NCI-H1436 treated with DMSO at 0.1 percent for 48 hours (cell line): ENCODE results near the gene LGALS1.

ENCODE experiments used
- DNase-seq: peaks from one replicate; lab custom pipeline; 2025; lab: John Stamatoyannopoulos, UW

Gene LGALS1

DNA sequence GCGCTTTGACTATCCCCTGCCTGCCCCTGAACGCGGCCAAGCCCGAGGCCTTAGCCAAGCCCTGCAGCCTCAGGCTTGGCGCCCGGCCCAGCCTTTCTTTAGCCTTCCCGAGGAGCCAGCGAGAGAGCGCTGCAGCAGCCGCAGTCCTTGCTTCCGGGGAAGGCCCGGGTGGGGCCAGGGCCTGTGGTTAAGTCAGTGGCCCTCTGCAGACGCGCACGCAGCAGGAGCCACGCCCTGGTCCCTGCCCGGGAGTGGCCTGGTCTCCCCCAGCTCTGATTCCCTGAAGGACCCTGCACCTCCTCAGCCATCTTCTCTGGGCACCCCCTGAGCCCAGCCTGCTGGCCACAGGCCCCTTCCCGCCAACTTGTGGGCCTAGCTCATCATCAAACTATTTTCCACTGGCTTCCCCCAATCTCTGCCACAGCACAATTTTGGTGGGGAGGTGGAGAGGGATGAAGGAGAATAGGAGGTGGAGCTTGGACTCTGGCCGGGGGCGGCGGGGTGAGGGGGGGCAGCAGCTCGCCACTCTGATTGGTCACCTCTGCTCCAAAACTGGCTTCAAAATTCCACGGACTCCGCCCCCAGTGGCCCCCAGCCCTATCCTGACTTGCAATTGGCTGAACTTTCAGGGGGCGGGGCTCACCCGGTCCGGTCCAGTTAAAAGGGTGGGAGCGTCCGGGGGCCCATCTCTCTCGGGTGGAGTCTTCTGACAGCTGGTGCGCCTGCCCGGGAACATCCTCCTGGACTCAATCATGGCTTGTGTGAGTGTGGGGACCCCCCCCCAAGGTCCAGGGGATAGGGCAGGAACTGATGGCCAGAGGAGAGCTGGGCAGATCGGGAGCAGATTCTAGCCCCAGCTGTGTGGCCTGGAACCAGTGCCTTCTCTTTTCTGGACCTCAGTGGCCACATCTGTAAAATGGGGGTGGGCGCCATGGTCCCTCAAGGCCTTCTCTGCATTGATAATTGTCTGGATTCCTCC lies at the start of gene LGALS1:
LGALS1 (plus strand) TSS at position 686 of the 979 bp plus-strand sequence; CDS start at position 753, 67 bp downstream.
- DNase-seq: no peak

DNA sequence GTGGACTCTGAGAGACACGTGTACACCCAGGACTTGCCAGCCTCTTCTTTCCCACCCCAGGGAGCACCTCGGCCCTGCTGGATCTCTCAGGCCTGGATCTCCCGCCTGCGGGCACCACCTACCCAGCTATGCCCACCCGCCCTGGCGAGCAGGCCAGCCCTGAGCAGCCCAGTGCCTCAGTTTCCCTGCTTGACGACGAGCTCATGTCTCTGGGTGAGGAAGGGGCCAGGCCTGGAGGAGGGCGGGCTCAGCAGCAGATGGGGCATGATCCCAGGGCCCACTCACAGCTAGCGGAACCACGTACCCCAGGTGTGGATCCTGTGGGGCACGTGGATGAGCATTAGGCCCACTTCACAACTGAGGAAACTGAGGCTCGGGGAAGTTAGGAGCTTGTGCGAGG lies 49.7 kb upstream of the LGALS1 start:
- DNase-seq: no peak

DNA sequence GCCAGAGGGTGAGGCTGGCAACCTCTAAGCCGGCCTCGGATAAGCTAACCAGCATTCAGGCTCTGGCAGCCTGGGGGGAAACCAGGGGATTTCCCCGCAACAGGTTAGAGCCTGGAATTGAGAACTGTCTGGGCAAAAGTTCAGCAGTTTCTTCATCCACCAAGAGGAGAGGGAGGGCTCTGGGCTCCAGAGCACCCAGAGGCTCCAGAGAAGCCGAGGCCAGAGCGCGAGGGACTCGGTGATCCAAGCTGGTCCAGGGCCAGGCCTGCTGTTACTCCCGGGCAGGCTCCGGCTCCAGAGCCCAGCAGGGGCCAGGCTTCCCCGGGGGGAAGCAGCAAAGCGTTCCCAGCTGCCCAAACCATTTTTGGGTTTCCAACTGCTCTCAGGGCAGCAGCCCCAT lies 49.3 kb upstream of the LGALS1 start:
- DNase-seq: no peak

DNA sequence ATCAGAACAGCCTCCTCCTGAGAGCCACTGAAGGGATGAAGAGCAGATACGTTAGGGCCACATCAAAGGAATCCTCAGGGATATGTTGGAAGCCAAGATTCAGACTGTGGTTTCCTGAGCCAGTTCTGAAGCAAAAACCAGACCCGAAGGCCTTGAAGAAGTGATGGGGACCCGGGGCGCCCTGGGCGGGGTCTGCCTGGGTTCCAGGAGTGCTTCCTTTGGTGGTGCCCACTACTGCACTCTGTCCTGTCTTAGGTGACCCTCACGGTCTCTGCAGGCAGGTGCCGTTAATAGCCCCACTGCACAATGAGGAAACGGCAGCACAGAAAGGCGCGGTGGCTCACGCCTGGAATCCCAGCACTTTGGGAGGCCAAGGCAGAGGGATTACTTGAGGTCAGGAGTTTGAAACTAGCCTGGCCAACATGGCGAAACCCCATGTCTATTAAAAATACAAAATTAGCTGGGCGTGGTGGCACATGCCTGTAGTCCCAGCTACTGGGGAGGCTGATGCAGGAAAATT lies 48.8 kb upstream of the LGALS1 start:
- no peak for DNase-seq

DNA sequence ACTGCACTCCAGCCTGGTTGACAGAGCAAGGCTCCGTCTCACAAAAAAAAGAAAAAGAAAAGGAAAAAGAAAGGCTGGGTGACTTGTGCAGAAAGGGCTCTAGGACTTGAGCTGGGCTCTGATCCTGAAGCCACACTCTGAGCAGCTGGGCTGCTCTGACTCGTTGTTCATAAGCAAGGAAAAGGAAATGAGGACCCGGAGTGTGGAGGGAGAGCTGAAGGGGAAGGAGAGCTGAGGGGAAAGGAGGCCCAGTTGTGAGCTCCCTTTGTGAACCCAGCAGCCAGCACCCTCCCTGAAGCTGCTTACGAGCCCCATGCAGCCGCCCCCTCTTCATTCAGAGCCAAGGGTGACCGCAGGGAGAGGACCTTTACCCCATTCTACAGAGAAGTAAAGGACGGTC lies 48.3 kb upstream of the LGALS1 start:
- DNase-seq: no peak

DNA sequence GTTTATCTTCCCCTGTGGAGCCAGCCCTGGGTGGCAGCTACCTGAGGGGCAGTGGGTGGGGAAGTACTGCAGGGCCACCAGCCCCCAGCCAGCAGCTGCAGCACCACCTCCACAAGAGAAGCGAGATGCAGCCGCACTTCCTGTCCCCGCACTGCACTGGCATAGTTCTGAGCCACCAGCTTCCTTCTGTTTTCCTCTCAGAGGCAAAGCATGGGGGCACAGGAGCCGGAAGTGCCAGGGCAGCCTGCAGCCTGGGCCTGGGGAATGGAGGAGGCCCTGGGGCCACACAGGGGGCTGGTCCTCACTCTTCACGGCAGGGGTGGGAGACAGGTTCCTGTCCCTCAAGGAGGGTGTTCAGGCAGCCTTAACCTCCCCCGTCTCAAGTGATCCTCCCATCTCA lies 47.9 kb upstream of the LGALS1 start:
- DNase-seq: no peak

DNA sequence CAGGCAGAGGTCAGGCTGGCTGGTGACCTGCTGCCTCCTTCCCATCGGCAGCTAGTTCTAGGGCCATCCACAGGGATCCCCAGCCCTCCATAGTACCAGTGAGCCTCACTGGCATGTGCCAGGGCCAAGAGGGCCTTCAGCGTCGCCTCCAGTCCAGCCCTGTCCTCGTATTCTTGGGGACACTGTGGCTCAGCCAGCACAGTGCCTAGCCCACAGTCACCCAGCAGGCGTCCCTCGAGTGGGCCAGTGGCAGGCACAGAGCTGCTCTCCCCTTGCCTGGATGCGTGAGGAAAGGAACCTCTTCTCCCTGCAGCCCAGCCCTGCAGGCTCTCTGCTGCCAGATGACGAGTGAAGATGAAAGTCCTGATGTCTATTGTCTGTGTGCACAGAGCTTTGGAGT lies 46.6 kb upstream of the LGALS1 start:
- DNase-seq: no peak

DNA sequence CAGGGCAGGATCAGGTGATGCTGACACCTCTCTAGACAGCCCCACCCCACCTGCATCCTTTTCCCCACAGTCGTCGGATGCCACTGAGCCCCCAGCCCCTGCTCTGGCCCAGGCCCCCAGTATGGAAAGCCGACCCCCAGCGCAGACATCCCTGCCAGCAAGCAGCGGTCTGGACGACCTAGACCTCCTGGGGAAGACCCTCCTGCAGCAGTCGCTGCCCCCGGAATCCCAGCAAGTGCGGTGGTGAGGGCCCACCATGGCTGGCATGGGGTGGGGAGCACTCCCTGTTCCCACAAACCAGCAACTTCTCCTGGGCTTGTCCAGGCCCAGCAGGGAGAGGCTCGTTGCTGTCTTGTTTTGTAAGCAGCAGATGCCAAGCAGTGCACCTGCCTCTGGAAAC lies 45.5 kb upstream of the LGALS1 start:
- DNase-seq: no peak

DNA sequence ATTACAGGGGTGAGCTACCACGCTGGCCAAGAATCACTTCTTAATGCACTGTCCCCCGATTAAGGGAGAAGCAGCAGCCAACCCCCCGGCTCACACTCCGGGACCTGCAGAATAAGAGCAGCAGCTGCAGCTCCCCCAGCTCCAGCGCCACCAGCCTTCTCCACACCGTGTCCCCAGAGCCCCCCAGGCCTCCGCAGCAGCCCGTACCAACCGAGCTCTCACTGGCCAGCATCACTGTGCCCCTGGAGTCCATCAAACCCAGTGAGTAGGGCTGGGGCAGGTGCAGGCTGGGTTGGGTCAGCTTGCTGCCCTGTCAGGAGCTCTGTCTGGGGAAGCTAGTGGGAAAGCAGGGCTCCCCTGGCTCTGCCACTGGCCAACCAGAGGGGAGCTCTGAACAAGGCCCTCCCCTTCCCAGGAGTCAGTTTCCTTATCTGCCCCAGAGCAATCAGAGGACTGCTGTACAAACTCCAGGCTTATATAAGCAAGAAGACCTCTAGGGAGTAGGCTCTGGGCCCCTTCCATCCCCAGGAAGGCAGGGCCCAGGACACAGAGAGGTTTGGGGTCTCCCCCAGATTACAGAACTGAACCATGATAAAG lies 44.5 kb upstream of the LGALS1 start:
- no peak for DNase-seq

DNA sequence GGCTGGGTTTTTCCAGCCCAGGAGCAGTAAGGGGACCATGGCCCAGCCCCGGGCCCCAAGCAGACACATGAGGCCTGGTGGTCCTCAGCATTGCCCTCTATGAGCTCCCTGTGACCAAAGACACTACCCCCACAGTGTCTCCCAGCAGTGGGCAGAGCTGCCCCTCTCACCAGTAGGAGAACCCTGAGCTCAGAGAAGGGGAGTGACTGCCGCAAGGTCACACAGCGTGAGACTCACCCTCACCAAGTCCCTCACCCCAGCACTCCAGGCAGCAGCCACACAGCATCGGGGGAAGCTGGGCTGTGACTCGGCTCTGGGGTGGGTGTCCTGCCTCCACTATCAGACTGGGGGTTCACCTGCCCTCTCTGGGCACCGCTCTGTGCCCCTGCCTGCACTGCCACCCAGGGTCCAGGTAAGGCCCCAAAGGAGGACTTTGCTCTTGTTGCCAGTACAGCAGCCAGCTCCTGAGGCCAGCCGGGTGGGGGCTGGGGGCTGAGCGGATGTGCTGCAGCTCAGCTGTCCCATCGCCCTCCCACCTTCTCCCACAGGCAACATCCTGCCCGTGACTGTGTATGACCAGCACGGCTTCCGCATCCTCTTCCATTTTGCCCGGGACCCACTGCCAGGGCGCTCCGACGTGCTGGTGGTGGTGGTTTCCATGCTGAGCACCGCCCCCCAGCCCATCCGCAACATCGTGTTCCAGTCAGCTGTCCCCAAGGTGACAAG lies 43.8 kb upstream of the LGALS1 start:
- DNase-seq: no peak

DNA sequence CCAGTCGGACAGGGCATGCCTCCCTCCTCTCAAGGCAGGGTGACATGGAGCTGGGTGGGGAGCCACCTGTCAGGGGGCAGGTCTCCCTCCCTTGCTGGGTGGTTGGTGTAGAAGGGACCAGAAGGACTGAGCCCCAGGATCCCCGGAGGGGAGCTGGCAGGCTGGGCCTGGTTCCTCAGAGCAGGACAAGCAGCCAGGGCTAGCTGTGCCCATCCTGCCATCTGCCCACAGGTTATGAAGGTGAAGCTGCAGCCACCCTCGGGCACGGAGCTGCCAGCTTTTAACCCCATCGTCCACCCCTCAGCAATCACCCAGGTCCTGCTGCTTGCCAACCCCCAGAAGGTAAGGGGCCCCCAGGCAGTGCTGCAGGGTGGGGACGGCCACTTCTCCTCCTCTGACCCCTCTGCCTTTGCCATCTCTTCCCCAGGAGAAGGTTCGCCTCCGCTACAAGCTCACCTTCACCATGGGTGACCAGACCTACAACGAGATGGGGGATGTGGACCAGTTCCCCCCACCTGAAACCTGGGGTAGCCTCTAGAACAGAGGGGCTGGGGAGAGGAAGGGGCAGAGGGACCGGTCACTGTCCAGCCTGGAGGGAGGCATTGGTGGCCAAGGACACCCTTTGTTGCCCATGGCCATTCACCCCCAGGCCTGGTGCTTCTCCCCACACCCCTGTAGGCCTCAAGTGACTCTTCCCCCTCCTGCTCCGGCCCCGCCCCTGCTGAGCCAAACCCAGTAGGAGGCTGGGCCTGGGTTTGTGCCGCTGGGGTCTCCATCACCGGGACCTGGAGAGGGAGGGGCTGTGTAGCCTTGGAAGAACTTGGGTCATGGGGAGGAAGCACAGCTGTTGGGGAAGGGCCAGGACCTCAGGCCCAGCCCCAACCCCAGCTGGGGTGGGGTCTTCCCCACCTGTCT lies 43.0 kb upstream of the LGALS1 start:
- DNase-seq: no peak

DNA sequence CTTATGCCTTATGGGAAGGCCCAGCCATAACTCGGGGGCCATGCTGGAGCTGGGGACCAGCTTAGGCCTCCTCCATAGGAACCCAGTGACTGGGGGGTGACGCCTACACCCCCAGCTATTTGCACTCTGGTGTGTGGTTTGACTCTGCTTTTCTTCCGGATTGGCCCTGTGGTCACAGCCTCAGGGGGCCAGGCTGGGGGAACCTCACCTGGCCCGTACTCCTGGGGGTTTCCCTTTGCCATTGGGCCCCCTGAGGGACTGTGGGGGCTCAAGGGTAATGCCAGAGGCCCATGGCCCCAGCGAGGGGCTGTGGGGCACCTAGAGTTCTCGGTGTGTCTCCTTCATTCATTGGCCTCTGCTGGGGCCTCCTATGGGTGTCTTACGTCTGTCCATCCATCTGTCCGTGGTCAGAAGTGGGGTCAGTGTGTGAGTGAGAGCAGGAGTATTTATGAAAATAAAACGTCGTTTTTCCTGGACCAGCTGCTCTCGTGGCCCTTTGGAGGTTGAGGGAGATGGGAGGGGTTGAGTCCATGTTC lies 42.3 kb upstream of the LGALS1 start:
- no peak for DNase-seq

DNA sequence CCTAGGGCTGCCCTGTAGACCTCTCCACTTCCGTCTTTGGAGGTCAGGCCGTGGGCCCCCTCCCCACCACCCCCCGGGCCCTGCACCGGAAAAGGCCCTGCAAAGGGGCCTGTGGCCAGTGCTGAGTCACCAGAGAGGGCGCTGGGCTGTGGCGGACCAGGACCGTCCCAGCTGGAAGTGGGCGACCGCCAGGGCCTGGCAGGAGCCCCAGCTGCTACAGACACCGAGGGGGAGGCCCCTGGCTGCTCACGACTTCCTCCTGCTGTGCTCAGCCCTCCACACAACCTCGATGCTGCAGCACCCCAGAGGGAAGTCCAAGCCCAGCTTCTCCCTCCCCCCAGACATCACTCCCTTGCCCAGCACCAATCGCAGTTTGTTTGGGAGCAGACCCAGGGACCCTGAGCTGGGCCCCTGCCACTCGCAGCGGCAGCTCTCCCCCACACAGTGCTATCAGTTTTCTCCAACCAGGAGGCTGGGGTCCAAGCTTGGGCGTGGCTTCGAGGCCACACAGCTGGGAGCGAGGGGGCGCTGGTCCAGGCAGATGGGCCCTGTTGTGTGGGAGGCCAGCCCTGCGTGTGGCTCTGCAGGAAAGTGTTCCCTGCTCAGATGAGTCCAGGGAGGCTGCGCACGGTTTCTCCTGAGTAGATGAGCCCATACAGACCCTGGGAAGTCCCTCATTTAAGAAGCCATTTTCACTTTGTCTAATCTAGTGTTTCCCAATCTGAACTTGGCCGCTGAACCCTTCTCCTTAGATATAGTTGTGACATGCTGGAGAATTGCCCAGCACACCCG lies 41.6 kb upstream of the LGALS1 start:
- no peak for DNase-seq

DNA sequence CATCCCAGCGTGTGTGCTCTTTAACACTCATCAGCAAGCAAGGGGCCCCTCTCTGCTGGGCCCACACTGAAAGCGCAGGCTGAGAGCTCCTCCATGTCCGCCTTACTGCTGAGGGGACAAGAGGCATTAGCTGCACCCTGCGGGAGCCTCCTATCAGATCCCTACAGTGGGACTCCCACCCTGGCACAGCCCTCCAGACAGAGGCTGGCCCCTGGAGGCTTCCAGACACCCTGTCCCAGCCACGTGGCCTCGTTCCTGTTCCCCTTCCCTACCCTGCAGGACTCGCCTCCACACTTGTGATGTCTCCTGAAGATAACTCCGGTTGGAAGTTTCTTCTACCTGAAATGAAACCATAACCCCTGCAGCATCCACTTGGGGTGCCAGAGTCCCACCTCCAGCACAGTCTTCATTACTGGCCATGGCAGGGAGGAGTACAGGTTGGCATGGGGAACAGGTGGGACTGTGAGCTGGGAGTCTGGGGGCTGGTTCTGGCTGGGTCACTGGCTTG lies 41.0 kb upstream of the LGALS1 start:
- no peak for DNase-seq

DNA sequence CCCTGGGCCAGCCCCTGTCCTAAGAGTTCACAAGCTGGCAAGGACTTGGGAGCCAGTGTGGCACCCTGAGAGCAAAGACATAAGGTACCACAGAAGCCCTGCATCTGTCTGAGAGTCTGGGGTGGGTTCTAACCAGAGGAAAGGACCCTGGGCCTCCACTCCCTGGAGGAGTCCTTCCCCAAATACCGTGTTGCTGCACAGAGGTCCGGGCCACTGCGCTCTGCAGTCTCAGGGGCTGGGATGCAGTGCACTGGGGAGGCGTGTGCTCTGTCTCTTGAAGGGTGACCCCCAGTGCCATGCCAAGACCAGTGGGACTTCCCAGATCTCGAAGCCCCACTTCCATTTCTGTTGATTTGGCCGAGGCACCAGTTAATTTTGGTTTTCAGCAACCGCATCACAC lies 40.3 kb upstream of the LGALS1 start:
- DNase-seq: no peak

DNA sequence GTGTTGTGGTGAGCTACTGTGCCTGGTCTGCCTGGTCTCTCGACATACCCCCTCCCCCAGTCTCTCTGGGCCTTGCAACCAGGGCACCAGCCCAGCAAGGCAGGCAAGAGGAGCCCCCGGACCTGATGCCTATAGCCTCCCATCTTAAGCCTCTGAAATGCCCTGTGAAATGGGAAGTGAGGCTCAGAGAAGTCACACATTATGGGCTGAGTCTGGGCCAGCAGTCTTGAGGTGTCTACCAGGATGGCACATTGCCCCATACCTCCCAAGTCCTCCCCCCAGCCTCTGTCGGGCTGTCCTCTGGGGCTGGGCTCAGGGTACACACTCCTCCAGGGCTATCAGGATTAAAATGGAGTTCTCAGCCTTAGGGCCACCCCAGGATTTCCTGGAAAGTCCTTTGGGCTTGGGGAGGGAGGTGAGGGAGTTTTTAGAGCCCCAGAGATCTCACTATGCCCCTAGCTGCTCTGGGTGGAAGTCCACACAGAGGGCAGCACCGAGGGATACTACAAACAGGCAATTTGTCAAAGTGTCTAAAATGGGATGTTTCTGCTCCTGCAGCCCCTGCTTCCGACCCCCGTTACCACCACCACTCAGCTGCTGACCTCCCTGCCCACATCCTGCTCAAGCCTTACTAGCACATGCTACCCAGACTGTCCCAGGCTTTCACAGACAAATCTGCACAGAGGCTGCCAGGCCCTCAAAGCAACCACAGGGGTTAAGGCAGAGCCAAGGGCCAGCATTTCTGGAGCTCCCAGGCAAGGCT lies 39.1 kb upstream of the LGALS1 start:
- no peak for DNase-seq

DNA sequence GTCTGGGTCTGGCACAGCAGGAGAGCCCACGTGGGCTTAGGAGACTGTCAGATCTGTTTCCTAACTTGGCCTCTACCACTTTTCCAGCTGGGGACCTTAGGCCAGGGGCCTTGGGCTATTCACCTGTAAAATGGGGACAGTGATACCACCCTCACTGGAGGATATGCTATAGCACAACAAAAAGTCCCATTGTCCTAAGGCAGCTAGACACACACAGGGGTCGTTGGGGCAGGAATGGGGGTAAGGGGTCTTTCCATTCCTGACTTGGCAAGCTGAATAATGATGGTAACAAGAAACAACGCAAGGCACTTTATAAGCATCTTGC lies 38.5 kb upstream of the LGALS1 start:
- no peak for DNase-seq

DNA sequence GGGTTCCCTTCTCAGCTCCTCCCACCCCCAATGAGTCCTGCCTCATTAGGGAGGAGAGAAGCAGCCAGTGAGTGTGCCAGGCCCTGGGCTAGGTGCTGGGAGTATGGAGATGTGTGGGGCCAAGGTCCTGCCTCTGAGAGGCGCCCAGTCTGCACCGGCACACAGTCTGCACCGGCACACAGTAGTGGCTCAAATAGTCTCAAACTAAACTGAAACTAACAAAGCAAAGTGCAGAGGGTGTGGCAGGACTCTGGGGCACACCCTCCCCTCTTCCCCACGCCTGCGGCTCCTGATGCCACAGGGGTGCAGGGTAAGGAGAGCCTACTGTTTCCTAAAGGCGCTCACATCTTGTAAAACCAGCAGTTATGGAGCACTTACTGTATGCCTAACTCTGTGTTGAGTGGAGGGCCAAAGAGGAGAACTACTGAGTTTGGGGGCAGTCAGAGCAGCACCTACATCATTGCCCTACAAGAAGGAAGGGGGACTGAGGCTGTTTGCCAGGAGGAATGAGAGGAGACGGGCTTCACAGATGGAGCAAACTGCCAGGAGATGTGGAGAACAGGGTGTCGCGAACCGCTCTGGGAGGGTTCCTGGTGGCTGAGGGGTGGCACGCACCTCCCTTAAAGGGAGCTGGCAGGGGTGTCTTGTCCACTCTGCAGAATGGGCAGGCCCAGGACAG lies 36.9 kb upstream of the LGALS1 start:
- no peak for DNase-seq
